Prostate gland (tissue), 2 donors: ENCODE results near the gene SEMA6C.

Experiments
- POLR2A ChIP-seq: fragments of 450-650 bp; IDR thresholded peaks from one replicate; pipeline ENCODE4 v1.6.1; 2016; ENCODE audit warnings: antibody characterized with exemption, mild to moderate bottlenecking
- POLR2AphosphoS5 ChIP-seq: sonication (generic); formaldehyde crosslinking; IDR thresholded peaks from one replicate; pipeline ENCODE4 v1.6.1; 2017; ENCODE audit warnings: antibody characterized with exemption
- TF ChIP-seq, protein P1 (sequence below), 4 experiments: fragments of 200-600 bp in 2 of 4; fragments of 450-650 bp in 2 of 4; sonication (generic) in 2 of 4; IDR thresholded peaks; 1 replicate in 3 of 4; 2 replicates in 1 of 4; pipeline ENCODE4 v1.5.1; 2016 to 2019; ENCODE audit warnings: antibody characterized with exemption in 4 of 4, mild to moderate bottlenecking in 2 of 4, moderate library complexity in 2 of 4

- TF ChIP-seq, protein P1, sequence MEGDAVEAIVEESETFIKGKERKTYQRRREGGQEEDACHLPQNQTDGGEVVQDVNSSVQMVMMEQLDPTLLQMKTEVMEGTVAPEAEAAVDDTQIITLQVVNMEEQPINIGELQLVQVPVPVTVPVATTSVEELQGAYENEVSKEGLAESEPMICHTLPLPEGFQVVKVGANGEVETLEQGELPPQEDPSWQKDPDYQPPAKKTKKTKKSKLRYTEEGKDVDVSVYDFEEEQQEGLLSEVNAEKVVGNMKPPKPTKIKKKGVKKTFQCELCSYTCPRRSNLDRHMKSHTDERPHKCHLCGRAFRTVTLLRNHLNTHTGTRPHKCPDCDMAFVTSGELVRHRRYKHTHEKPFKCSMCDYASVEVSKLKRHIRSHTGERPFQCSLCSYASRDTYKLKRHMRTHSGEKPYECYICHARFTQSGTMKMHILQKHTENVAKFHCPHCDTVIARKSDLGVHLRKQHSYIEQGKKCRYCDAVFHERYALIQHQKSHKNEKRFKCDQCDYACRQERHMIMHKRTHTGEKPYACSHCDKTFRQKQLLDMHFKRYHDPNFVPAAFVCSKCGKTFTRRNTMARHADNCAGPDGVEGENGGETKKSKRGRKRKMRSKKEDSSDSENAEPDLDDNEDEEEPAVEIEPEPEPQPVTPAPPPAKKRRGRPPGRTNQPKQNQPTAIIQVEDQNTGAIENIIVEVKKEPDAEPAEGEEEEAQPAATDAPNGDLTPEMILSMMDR (IDR thresholded peaks at IDR 0.05), result no peak
- no peak for TF ChIP-seq POLR2A
- TF ChIP-seq POLR2AphosphoS5, result no peak
Measured at GRCh38 chr1:151133018-151133806, 13.2 kb downstream of the SEMA6C start.
